Right atrium auricular region (tissue), 2 donors: Measurements from ENCODE around the gene PNPLA2. TPM values are rescaled to one million over a fixed set of nuclear protein-coding genes. Genes with fewer than 3 reads are reported as not detected.

Source experiments
- DNase-seq: peaks from one replicate; pipeline ENCODE4 v3.0.0-alpha.2; 2019; ENCODE audit warnings: low spot score
- H3K27ac ChIP-seq, 2 donors: fragments of 200-600 bp; sonication (generic); 1 replicate in 1 of 2; 2 replicates in 1 of 2; pipeline ENCODE4 v1.5.1; 2016 to 2019
- H3K27me3 ChIP-seq, 2 donors: fragments of 200-600 bp; sonication (generic); one replicate each; pipeline versions ENCODE4 v1.5.1 to v1.6.0; 2017 to 2019
- H3K36me3 ChIP-seq: fragments of 200-600 bp; sonication (generic); one replicate; pipeline ENCODE4 v1.5.1; 2016
- H3K4me1 ChIP-seq, 2 donors: fragments of 200-600 bp; sonication (generic); one replicate each; pipeline versions ENCODE4 v1.5.1 to v1.6.0; 2017 to 2019
- H3K4me3 ChIP-seq, 2 donors: fragments of 200-600 bp; sonication (generic); 1 replicate in 1 of 2; 2 replicates in 1 of 2; pipeline ENCODE4 v1.5.1; 2017 to 2019; ENCODE audit warnings: mild to moderate bottlenecking in 1 of 2, moderate library complexity in 1 of 2
- H3K9me3 ChIP-seq, 2 donors: fragments of 200-600 bp; sonication (generic); one replicate each; pipeline ENCODE4 v1.5.1; 2019
- total RNA-seq, 2 donors: library from RNA; depleted of rRNA; stranded (reverse); fragments of >200 nt; gene quantifications; one replicate each; pipeline ENCODE4 v1.1.0, GENCODE V29; 2016
- TF ChIP-seq, protein P1 (sequence below), 2 donors: fragments of 200-600 bp; sonication (generic); IDR thresholded peaks; one replicate each; pipeline ENCODE4 v1.5.1; 2019; ENCODE audit warnings: antibody characterized with exemption in 2 of 2

PNPLA2 gene
- total RNA-seq, 2 donors from 2014 or later = 94.4 to 123 TPM

DNA sequence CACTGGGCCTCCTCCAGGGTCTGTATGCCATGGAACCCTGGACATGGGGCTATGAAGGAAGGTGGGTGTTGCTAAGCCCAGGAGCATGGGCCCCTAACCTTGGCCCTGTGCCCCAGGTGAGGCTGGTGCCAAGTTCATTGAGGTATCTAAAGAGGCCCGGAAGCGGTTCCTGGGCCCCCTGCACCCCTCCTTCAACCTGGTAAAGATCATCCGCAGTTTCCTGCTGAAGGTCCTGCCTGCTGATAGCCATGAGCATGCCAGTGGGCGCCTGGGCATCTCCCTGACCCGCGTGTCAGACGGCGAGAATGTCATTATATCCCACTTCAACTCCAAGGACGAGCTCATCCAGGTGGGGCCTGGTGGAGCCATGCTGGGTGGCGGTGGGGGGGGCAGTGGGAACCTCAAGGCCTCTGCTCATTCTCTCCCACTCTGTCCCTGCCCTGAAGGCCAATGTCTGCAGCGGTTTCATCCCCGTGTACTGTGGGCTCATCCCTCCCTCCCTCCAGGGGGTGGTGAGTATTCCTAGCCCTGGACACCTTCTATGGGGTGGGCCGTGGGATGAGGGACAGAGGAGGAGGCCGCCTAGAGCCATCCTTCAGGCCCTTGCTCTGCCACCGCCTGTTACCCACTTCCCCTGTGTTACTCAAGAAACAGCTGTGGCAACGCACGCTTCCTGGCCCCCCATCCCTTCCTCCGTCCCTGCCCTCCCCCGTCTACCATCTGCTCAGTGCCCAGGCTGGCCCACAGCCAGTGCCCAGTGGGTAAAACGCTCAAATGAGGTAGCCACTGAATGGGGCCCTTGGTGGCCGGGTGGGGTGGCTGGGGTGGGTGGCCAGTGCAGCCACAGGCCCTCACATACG lies 3.0 kb downstream of the PNPLA2 start:
- Histone ChIP-seq H3K4me3 (peak overlapping the region; percentile 88 to 93), H3K36me3 (peaks cover 38% of the 10 kb centered on the region), H3K27me3 (no peaks in the 10 kb centered on the region), H3K9me3 (no peaks in the 10 kb centered on the region), H3K4me1 (peaks cover 0 to 48% of the 10 kb centered on the region in 2 donors), H3K27ac (peak overlapping the region; percentile 98)
- TF ChIP-seq, protein P1, sequence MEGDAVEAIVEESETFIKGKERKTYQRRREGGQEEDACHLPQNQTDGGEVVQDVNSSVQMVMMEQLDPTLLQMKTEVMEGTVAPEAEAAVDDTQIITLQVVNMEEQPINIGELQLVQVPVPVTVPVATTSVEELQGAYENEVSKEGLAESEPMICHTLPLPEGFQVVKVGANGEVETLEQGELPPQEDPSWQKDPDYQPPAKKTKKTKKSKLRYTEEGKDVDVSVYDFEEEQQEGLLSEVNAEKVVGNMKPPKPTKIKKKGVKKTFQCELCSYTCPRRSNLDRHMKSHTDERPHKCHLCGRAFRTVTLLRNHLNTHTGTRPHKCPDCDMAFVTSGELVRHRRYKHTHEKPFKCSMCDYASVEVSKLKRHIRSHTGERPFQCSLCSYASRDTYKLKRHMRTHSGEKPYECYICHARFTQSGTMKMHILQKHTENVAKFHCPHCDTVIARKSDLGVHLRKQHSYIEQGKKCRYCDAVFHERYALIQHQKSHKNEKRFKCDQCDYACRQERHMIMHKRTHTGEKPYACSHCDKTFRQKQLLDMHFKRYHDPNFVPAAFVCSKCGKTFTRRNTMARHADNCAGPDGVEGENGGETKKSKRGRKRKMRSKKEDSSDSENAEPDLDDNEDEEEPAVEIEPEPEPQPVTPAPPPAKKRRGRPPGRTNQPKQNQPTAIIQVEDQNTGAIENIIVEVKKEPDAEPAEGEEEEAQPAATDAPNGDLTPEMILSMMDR (IDR thresholded peaks at IDR 0.05) = no peak
- no peak for DNase-seq

DNA sequence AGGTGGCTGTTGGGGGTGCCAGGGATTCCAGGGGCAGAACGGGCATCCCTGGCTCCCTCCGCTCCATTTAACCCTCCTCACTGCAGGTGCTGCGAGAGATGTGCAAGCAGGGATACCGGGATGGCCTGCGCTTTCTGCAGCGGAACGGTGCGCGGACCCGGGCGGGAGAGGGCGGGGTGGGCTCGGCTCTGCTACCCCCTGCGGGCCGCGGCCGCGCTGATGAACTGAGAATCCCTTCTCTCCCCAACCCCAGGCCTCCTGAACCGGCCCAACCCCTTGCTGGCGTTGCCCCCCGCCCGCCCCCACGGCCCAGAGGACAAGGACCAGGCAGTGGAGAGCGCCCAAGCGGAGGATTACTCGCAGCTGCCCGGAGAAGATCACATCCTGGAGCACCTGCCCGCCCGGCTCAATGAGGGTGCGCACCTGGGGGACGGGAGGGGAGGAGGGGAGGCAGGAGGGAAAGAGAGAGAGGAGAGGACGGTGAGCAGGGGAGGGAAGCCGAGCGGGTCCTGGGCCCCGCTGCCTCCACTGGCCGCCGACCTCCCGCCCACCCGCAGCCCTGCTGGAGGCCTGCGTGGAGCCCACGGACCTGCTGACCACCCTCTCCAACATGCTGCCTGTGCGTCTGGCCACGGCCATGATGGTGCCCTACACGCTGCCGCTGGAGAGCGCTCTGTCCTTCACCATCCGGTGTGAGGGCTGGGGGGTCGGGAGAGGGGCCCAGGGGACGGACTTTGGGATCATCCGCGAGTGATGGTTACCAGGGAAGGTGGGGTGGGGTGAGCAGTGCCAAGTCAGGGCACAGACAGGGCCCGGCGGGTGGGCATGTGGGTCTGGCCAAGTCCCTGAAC lies 5.0 kb downstream of the PNPLA2 start:
- no peaks in the 10 kb centered on the region for H3K27me3 ChIP-seq
- H3K4me1 ChIP-seq = peaks cover 0 to 64% of the 10 kb centered on the region in 2 donors
- no peak overlapping the region for H3K4me3 ChIP-seq
- H3K9me3 ChIP-seq = no peaks in the 10 kb centered on the region
- TF ChIP-seq, protein P1 (IDR thresholded peaks at IDR 0.05) = no peak
- DNase-seq = no peak
- H3K36me3 ChIP-seq = peaks cover 38% of the 10 kb centered on the region
- no peak overlapping the region for H3K27ac ChIP-seq

DNA sequence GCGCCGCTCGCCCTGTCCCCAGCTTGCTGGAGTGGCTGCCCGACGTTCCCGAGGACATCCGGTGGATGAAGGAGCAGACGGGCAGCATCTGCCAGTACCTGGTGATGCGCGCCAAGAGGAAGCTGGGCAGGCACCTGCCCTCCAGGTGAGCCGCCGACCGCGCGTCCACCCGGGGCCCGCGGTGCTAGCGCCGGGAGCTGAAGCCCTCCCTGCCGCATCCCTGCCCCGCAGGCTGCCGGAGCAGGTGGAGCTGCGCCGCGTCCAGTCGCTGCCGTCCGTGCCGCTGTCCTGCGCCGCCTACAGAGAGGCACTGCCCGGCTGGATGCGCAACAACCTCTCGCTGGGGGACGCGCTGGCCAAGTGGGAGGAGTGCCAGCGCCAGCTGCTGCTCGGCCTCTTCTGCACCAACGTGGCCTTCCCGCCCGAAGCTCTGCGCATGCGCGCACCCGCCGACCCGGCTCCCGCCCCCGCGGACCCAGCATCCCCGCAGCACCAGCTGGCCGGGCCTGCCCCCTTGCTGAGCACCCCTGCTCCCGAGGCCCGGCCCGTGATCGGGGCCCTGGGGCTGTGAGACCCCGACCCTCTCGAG lies 5.7 kb downstream of the PNPLA2 start:
- TF ChIP-seq, protein P1 (IDR thresholded peaks at IDR 0.05) = no peak
- Histone ChIP-seq H3K36me3 (peaks cover 38% of the 10 kb centered on the region), H3K9me3 (no peaks in the 10 kb centered on the region), H3K27ac (no peak overlapping the region), H3K27me3 (no peaks in the 10 kb centered on the region), H3K4me3 (no peak overlapping the region), H3K4me1 (peaks cover 0 to 67% of the 10 kb centered on the region in 2 donors)
- no peak for DNase-seq

DNA sequence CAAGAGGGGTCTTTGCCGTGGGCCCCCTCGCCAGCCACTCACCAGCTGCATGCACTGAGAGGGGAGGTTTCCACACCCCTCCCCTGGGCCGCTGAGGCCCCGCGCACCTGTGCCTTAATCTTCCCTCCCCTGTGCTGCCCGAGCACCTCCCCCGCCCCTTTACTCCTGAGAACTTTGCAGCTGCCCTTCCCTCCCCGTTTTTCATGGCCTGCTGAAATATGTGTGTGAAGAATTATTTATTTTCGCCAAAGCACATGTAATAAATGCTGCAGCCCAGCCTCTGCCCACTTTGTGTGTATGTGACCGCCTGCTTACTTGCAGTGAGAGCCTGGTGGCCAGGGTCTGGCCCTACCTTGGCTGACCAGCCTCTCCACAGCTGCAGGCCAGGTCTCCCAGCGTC lies 6.2 kb downstream of the PNPLA2 start:
- Histone ChIP-seq H3K9me3 (no peaks in the 10 kb centered on the region), H3K4me1 (peaks cover 0 to 72% of the 10 kb centered on the region in 2 donors), H3K36me3 (peaks cover 38% of the 10 kb centered on the region), H3K27me3 (no peaks in the 10 kb centered on the region), H3K4me3 (no peak overlapping the region), H3K27ac (no peak overlapping the region)
- DNase-seq = no peak
- TF ChIP-seq, protein P1 (IDR thresholded peaks at IDR 0.05) = no peak

DNA sequence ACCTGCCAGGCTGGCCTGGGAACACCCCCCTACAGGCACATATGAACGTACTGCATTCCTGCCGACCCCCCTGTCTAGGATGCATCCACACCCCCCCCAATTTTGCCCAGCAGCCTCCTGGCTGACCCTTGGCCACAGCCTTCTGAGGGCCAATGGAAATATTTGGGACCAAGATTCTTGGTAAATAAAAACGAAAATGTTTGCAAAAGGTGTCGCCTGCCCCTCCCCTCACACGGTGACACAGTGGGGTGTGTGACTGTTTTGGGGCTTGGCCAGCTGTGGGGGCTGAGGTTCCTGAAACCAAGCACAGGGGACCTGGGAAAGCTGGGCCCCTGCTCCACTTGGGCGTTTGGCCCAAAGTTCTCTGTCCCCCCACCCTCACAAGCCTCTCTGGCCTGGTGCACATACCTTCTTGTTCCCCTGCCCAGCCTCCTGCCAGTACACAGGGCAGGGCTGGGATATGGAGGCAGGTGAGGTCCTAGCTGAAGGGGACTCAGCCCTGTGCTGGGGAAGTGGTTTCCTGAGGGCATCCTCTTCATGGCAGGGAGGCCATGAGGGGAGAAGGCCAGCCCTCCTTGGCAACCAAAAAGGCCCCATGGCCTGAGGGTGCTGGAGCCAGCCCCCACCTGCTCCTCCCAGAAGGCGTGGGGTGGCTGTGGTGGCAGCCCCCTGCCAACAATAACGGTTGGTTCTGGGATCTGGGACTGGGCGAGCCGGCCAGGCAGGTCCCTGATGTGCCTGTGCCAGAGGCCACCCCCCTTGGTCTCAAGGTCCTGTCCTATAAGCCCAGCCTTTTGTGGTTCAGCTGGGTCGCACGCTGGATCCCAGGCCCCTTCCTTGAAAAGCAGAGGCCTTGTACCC lies 6.9 kb downstream of the PNPLA2 start:
- H3K27ac ChIP-seq = peak overlapping the region; percentile 26 to 82

More for the DNA sequence above, 6.9 kb downstream of the PNPLA2 start:
- peaks cover 0 to 74% of the 10 kb centered on the region in 2 donors for H3K4me1 ChIP-seq
- TF ChIP-seq, protein P1 (IDR thresholded peaks at IDR 0.05) = no peak
- H3K4me3 ChIP-seq = no peak overlapping the region
- peaks cover 38% of the 10 kb centered on the region for H3K36me3 ChIP-seq
- H3K9me3 ChIP-seq = no peaks in the 10 kb centered on the region
- H3K27me3 ChIP-seq = no peaks in the 10 kb centered on the region
- no peak for DNase-seq
